HS-27A (cell line): Measurements from ENCODE around the gene CTPS2.
"Not testable (repeated sequence)": the region's sequence is repeated elsewhere in the genome, so short reads cannot be mapped to it uniquely, and the experiment has no call there.

Source experiments
- DNase-seq: peaks from one replicate; pipeline ENCODE4 v3.0.0-alpha.2; 2012; ENCODE audit warnings: low read depth, missing footprints

CTPS2 gene

DNA sequence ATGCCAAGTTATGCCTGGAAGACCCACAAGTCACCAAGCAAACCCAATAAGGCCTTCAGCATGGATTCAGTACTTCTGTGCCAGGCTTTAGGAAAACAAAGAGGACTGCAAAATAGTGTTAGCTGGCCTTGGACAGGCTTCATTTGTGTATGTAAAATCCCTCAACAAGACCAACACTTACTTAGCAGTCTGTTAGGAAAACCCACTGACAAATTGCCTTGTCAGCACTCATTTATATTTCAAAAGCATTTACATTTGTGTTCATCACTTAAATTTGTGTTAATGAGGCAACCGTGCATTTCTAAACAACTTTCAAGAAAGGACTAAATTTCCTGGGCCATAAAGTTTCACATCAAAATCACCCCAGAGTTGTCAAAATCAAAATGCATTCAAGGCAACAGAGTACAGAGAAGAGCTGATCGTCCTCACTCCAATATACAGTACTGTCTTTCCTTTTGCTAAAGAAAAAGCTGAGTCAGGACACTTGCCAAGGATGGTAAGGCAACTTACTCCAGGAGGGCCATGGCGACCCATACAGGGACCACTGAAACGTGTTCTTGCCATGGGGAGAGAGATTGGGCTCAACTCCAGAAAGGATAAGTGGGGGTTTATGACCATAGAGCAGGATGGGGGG lies 61.0 kb downstream of the CTPS2 start:
- no peak for DNase-seq

DNA sequence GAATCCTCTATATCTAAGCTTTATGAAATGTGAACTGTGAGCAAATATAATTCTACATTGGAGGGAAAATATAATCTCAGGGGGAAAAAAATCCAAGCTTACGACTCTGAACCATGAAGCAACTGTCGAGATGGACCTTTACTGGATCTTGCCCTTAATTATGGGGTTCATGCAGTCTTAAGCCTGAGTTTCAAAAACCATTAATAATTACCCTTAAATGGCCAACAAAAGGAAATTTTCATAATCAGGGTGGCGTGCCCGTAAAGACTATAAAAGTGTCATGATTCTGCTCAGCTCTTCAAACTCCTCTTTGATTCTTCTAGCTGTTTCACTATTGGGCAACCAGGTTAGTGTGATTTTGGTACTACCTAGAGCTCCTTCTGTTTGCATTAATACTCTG lies 62.6 kb downstream of the CTPS2 start, which contains the start of gene S100G:
S100G (plus strand) TSS at position 301 of the 400 bp plus-strand sequence. CDS start 849 bp downstream, outside the sequence.
- no peak for DNase-seq

DNA sequence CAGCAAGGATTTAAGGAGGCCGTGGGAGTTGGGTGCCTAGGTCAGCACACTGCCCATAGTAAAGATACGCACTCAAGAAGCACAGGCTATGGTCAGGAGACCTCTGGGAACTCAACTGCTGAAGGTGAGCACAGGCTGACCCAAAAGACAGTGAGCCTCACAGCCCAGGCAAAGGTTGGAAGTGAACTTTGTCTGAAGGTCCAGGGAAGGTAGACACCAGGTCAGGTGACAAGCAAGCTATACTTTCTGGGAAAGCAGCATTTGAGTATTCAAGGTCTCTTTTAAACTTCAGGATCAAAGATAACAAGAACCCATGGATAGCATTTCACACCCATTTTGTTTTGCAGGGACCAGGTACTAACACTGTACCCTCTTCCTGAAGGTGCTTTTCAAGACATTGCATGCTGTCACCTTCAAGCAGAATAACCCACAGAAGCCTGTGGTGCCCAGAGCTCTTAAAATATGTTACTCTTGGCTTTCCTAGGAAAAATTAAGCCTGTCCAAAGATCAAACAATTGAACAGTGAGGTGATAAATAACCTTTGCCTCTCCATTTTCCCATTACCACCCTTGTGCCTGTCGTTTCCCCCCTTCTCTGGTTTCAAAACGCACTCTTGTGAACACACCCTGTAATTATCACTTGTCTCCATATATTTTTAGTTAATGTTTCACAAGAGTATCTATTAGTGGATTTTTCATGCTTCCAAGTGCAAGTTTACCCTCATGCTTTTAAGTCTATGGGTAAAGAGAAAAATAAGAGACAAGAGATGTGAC lies 65.9 kb downstream of the CTPS2 start:
- no peak for DNase-seq

DNA sequence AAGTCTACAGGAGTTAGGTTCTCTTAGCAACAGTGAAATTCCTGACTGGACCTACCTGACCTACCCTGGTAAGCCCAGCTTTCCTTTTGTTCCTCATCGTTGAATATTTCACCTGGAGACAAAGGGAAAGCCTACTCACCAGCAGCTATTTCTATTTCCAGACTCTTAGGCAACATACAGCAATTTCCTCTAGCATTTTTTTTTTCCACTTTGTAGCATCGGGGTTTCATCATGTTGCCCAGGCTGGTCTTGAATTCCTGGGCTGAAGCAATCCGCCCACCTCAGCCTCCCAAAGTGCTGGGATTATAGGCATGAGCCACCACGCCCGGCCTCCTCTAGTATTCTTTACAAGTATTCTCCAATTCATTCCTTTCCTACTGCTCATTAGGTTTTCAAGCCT lies 69.3 kb downstream of the CTPS2 start:
- no peak for DNase-seq

DNA sequence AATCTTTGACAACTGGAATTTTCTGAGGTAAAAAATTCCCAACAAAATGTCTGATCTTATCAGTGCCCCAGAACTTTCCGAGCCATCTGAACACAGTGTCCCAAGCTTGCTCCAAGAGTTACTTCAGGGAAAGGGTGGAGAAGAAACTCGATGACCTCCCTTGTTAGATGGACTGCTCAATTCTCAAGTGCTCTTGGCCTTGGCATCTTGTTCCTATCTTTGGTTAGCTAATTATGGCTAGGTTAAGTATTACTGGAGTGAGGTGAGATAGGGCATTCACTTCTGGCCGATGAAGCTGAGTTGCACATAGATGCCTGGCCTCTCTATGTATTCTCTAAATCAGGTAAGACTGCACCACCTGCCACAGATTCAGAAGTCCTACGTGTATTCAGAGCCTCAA lies 71.6 kb downstream of the CTPS2 start:
- DNase-seq = no peak

DNA sequence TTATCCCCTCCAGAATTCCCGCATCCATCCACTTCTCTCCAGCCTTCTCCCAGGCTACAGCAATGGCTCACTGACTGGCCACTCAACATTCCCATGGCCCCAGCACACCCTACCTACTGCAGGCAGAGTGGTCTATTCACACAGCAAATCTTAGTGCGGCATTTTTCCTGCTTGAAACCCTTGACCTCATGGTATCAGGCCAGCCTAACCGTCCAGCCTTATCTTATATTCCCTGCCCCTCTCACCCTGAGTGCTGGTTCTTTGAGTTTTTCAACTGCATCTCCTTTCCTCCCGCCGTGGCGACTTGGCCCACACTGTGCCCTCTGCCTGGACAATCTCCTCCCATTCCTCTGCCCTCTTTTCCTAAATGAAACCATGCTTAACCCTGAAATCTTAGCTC lies 72.5 kb downstream of the CTPS2 start:
- DNase-seq = no peak

DNA sequence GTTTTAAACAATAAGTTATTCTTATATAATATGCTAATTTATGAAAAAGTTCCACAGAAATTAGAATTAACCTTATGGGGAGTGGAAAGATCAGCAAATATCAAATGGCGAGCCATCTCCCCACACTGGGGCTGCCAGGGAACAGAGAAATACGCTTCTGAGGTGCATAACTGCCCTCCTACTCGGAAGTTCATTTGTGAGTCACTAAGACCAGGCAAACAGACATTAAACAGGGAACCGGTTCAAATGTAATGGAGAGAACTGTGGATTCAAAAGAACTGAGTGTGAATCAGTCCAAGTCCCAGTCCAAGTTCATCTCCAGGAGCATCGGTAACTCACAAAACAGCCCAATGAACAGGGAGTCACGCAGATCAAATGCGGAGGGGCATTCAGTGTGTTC lies 73.9 kb downstream of the CTPS2 start:
- no peak for DNase-seq

DNA sequence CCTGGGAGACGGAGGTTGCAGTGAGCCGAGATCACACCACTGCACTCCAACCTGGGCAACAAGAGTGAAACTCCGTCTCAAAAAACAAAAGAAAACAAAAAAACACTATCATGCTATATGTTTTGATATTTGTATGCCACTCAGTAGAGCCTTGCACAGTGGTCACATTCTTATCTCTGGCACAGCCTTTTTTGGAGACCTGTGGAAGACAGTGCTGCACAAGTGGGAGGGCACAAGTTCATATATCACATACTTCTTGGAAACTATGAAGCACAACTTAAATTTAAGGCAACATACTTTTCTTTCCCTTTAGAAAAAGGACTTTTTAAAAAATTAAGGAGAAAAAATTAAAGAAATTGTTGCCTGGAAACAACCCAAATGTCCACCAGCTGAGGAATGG lies 76.9 kb downstream of the CTPS2 start:
- DNase-seq = no peak

DNA sequence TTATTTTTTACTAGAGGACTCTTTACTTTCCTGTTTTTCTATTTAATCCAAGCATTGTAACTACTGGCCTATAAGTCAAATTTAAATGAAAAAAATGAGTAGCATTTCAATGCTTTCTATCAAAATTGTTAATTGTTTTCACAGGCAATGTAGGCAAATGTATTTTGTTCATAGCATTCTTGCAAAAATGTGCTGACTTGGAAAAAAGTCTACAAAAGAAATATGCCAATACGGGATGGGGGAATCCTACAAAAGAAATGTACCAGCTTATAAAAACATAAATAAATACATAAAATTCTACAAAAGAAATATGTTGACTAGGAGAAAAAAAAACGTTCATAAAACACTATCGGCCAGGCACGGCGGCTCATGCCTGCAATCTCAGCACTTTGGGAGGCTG lies 77.4 kb downstream of the CTPS2 start:
- no peak for DNase-seq

DNA sequence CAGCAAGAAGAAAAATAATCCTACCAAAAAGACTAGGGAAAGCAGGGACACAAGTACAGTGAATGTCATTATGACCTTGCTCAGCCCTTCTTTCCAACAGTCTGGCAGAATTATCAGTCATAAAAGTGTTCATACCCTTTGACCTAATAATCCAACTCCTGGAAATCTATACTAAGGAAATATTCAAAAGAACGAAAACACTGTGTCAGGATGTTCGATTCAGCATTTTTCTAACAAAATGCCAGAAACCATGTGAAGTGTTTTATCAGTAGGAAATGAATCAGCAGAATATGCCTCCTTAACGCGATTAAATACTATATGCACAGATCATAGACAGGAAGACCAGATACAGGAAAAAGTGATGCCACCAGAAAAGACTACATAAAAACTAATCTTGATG lies 78.7 kb downstream of the CTPS2 start:
- DNase-seq = no peak

DNA sequence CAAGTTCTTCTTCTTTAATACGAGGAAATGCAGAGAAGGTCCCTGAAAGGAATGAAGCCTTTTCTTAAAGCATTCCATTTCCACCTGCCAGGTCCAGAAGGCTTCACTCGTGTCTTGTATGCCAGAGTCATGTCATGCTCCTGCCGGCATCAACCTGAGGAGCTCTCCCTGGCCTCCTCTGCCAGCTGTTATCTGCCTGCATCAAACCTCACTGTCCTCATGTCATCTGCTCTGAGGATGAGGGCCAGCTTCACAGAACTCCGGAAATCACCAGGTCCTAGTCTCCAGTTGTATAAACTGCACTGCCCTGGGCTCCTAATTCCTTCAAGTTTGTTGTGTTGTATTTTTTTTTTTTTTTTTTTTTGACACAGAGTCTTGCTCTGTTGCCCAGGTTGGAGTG lies 82.6 kb downstream of the CTPS2 start:
- DNase-seq = no peak

DNA sequence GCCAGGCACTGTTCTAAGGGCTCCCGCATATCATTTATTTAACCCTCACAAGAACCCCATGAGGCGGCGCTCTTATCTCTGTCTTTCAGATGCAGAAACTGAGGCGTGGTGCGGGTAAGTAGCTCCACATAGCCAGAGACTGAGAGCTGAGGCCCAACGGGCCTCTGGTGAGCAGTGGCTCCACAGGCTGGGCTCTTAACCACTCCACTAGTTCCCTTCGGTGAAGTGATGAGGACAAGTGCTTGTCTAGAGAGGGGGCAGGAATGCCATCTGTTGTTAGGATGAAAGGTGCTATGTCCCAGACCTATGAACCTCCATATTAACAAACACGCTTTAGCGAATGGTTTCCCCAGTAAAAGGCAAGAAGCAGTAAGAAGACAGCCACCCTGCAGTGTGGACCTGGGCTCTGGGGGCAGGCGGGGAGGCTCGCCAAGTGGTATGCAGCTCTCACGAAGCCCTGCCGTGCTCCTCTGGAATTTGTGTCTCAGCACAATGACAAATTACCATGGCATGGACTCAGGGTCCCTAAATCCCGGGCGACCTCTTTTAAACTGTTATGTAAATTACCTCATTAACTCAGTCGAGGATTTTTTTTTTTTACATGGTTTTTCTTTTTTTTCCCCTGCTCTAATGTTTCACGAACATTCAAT lies 83.4 kb downstream of the CTPS2 start:
- no peak for DNase-seq

DNA sequence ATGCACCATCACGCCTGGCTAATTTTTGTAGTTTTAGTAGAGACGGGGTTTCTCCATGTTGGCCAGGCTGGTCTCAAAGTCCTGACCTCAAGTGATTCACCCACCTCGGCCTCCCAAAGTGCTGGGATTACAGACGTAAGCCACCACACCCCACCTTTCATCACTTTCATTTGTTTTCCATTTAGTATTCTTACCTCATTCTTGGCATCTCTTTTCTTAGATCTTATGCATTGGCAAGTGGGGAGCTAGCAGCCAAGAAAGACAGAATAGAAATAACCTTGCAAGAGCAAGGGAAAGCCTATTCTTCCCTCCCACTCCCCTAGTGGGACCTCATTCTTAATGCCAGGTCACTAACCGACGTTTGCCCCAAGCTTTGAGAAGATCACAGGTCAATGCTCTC lies 84.0 kb downstream of the CTPS2 start:
- not testable (repeated sequence) for DNase-seq

DNA sequence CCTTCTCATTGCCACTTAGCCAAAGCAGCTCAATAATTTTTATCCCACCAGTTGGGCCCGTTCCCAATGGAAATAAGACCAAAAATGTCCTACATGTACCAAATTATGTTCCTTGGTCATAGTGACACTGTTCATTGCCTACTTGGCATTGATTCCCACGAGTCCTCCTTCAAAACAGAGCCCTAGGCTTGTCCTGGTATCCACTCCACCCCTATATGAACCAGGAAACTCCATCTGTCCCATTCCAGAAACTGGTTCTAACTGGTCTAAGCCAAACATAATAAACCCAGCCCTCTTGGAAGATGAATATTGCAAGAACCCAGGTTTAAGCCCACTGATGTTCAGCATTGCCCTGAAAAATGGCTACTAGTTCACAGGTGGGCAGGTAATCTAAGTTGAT lies 93.4 kb downstream of the CTPS2 start:
- no peak for DNase-seq

DNA sequence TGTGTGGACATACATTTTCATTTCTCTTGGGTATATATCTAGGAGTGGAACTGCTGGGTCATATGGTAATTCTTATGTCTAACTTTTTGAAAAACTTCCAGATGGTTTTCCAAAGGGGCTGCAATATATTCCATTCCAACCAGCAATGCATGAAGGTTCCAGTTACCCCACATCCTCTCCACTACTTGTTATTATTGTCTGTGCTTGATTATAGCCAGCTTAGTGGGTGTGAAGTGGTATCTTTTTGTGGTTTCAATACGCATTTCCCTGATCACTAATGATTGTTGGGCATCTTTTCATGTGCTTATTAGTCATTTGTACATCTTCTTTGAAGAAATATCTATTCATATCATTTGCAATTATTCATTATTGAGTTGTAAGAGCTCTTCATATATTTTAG lies 94.0 kb downstream of the CTPS2 start:
- no peak for DNase-seq

DNA sequence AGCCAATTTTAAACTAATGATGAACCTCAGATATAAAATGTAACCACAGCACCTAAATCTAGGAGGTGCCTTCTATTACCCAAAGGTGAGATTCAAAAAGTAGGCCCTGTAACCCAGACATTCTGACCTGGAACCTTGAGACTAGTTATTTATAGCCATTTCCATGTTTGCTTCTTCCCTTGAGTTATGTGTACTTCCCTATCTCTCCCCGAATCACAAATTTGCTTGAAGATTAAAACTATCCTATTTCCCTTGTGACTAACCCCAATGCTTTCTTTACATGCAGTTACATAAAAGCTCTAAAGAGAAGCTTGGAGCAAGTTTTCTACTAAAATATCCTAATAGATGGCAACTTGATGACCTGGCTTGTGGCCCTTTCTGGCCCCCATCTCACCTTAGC lies 95.1 kb downstream of the CTPS2 start:
- DNase-seq = no peak

DNA sequence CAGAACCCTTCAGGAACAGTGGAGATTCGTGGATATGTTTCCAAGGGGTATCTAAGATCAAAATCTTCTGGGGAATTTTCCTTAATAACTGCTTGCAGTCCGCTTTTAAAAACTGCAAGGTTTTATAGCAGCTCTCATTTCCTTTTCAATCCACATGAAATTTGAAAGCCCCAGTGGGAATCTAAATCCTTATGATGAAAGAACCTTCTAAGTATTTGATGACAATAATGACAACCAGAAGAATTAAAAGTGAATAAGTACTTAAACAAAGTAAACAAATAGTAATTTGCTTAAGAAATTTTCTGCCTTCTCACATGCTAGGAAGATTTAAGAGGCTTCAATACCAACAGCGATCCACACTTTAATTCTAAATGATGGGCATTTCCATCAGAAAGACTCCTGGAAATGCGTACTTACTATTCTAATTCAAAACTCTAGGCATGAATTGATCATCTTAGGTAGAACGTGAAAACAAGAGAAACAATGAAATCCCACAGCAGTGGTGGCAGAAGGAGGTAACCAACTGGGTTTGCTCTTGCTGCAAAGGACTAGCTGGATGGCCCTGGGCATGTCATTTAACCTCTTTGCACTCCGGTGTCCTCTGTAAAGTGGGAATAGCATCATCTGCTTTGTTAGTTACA lies 100.1 kb downstream of the CTPS2 start:
- DNase-seq = no peak

DNA sequence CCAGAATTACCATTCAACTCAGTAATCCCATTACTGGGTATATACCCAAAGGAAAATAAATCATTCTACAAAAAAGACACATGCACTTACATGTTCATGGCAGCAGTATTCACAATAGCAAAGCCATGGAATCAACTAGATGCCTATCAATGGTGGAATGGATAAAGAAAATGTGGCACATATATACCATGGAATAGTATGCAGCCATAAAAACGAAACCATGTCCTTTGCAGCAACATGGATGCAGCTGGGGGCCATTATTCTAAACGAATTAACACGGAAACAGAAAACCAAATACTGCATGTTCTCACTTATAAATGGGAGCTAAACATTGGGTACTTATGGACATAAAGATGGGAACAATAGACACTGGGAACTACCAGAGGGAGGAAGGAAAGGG lies 101.8 kb downstream of the CTPS2 start:
- not testable (repeated sequence) for DNase-seq

DNA sequence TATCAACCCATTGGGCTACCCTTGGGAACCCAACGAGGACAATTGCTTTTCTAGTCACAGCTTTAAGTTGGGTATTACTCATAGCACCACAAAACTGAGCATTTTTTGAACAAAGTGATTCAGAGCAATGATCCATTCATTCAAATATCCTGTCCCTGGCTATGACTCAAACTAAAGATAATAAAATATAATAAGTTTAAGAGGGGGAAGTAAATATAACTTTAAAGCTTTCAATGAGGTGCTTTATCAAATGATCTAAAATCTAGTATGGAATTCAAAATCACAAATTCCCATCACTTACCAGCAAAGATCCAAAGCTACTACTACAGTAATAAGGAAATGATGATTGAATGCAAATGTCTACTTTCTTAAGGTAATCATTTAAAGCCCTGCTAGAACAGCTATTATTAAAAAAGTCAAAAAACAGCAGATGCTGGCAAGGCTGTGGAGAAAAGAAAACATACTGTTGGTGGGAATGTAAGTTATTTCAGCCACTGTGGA lies 102.3 kb downstream of the CTPS2 start:
- DNase-seq = no peak

DNA sequence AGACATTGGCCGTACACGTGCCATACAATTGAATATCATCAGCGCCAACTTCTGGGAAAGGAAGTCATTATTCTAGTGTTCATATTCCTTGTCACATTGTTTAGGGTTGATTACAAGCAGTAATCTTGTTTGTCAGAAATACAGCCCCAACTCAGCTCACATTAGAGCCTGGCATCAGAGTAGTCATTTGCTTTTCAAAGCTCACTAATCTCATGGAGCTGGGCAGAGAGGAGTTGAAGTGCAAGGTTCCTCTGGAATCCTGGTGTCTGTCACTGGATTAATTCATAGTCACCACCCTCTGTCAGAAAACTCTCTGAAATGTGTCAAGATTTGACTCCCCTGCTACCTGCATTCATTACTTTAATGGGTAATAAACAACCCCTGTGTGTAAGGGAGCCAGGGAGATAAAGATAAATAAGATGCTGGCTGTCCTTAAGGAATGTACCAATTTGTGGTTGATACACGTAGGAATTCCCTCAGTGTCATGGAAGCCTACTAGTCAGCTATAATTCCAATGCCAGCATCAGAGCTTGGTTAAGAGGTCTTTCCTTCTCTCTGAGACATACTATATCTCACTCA lies 106.2 kb downstream of the CTPS2 start:
- DNase-seq = no peak

DNA sequence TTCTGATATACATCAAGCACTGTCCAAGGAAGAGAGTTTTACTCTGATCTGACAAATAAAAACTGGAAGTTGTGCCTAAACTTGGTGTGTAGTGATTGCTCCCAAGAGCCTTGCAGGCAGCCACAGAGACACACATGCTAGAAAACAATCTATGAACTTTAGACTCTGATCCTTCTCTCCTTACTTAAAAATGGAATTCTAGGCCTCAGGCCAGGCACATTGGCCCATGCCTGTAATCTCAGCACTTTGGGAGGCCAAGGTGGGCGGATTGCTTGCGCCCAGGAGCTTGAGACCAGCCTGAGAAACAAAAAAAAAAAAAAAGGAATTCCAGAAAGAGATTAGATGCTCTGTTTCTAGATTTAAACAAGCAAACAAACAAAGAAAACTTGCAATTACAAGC lies 108.1 kb downstream of the CTPS2 start:
- DNase-seq = no peak

DNA sequence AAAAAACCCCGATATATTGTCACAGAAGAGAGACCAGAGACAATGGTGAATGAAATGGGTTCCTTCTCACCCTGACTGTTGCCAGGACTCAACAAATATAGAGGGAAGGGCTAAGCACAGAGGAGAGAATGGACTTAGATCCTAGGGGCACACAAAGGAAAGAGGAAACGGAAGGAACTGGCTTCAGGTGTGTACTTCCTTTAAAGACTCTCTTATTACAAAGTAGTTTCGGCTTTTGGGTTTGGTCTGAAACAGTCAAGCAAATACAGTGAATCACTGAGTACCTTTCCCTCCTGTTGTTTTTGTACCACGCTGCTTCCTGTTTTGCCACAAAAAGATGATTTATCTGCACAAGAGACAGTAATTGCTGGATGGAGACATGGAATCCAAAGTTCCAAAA lies 108.6 kb downstream of the CTPS2 start:
- no peak for DNase-seq
